Left cardiac atrium (tissue), 4 donors: Measurements from ENCODE around the gene OTOL1. TPM values are rescaled to one million over a fixed set of nuclear protein-coding genes. Genes with fewer than 3 reads are reported as not detected.

ENCODE experiments used
- ATAC-seq, 2 donors: fragments of 200-7000 bp; cut with Tn5 transposase; one replicate each; pipeline ENCODE4 v1.9.1; 2020; ENCODE audit warnings: mild to moderate bottlenecking in 2 of 2, moderate library complexity in 2 of 2
- DNase-seq: peaks from one replicate; pipeline ENCODE4 v3.0.0-alpha.2; 2020
- intact Hi-C, 2 donors: fragments of 100-400 bp; cut with DNase I; formaldehyde crosslinking; loops; one replicate each; pipeline versions ENCODE4 v1.14.1 to v1.15.1; 2022 to 2023
- total RNA-seq, 2 donors: library from RNA; stranded (reverse); fragmentation: NEBNext Ultra II Directional; extraction: Animal tissue kit (Norgen Biotek cat#: 25700); gene quantifications; one replicate each; pipeline ENCODE4 v1.2.1, GENCODE V29; 2021
- donor health status: DM: no; HTN: yes; CAD: no.
- donor health status: DM: no; HTN: yes; CAD: no; lungs with severe emphysema.
- donor health status: DM: yes; HTN: yes; CAD: no.
- donor health status: Dilated cardiomyopathy.

The OTOL1 gene
- total RNA-seq, 2 donors from 2014 or later, result not detected

- ATAC-seq, result no peak
- intact Hi-C loops, result no loop called here
- DNase-seq, result no peak
Observed at GRCh38 chr3:161523916-161524315, 27.3 kb downstream of the OTOL1 start.

GRCh38 chr3:161531930-161532329 lies 35.3 kb downstream of the OTOL1 start:
- no peak for ATAC-seq
- no peak for DNase-seq
- intact Hi-C loops, result no loop called here

- ATAC-seq, result no peak
- DNase-seq, result no peak
- intact Hi-C loops, result no loop called here
Observed at GRCh38 chr3:161540594-161540993, 44.0 kb downstream of the OTOL1 start.

- DNase-seq (no peak), ATAC-seq (no peak)
- intact Hi-C loops, result no loop called here
Observed at GRCh38 chr3:161545824-161546223, 49.2 kb downstream of the OTOL1 start.

DNA sequence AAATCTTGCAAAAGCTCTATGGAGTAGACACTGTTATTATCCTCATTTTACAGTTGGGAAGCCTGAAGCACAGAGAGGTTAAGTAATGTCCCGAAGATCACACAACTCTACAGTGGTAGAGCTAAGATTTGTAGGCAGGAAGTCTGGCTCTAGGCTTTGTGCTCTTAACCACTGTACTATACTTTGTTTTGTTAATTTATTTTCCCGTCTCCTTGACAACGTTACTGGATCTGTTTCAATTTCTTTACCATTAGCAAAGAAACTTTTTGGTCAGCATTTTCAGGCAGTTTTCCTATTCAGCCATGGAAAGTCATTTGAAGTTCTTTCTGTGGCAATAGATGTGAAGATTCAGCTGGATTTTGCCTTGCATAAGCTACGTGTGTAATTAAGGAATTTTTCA lies 51.7 kb downstream of the OTOL1 start:
- peak in 1 of 2 donors; percentile 44 for ATAC-seq
- no peak for DNase-seq
- intact Hi-C loops, result no loop called here

GRCh38 chr3:161549261-161549660 lies 52.7 kb downstream of the OTOL1 start:
- DNase-seq (no peak), ATAC-seq (no peak)
- intact Hi-C loops, result no loop called here

DNA sequence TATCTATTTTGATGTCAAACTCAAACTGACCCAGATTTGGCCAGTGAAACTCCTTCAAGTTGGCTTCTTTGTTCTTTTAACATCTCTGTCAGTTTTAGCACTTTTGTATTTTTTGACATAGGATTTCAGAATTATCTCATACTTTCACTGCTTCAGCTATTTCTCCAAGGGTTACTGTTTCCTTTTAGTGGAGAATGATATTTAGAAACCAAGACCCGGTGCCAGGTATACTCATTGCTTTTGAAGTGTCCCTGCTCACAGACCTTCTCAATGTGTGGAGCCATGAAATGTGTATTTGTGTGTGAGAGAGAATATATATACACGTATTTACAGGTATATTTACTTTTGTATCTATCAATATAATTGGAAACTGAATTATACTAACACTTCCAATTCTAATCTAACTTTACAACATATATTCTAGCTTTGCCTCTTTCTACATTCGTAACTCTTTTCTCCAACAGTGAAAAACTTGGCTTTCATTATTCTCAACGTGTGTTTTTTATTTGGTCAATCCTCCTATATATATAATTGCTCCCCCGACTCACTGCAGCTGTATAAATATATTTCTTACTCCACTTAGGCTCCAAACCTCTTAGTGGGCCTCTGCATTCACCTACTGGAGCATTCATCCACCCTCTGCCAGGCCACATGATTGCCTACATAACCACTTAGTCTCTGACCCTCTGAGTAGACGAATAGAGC lies 54.0 kb downstream of the OTOL1 start:
- ATAC-seq (no peak), DNase-seq (no peak)
- intact Hi-C loops, result no loop called here

- intact Hi-C loops, result no loop called here
- DNase-seq (no peak), ATAC-seq (no peak)
Observed at GRCh38 chr3:161551697-161552096, 55.1 kb downstream of the OTOL1 start.

DNA sequence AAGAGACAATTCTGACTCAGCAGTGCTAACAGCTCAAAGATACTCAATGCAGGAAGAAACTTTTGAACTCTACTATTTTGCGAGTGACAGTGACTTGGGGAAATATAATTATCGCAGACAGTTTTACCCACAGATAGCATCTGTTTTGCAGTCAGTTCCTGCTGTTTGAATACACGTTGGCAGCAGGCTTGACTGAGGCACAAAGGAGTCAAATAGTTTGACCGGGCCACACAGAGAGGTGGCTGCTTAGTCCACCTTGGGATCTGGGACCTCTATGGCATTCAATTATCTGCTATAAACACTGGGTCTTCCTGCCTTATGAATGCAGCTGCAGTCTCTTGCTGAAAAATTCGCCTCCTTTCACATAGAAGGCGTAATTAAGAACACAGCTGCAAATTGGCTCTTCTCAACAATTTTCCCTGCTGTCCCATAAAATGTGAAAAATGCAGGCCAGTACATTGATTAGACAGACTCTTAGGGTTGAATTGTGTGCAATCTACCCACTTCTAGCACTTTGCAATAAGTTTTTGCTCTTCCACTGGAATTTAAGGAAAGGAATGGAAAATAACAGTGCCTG lies 56.5 kb downstream of the OTOL1 start:
- ATAC-seq (no peak), DNase-seq (no peak)
- intact Hi-C loops, result no loop called here

Other genes starting within 250 kb of the OTOL1 start
- gene SPTSSB, start 125.3 kb upstream of the OTOL1 start, total RNA-seq, result under 1 TPM; 0.38 to 0.39 TPM